NCI-H524 (cell line): Measurements from ENCODE around the gene XRCC4.
"Not testable (repeated sequence)": the region's sequence is repeated elsewhere in the genome, so short reads cannot be mapped to it uniquely, and the experiment has no call there.

Source experiments
- DNase-seq, 2 experiments: peaks; one replicate each; lab custom pipeline; 2025; lab: John Stamatoyannopoulos, UW

XRCC4 gene

GRCh38 chr5:83179966-83180365, 102.6 kb downstream of the XRCC4 start:
- no peak for DNase-seq

GRCh38 chr5:83184534-83184933, 107.2 kb downstream of the XRCC4 start:
- DNase-seq: no peak

- DNase-seq: peak; percentile 36 to 60
These were observed 115.6 kb downstream of the XRCC4 start for GRCh38 chr5:83192947-83193346.

GRCh38 chr5:83197326-83197967, 120.1 kb downstream of the XRCC4 start:
- peak; percentile 57 to 77 for DNase-seq

GRCh38 chr5:83199126-83199525, 121.8 kb downstream of the XRCC4 start:
- peak; percentile 6 to 79 for DNase-seq

- no peak for DNase-seq
These were observed 127.3 kb downstream of the XRCC4 start for GRCh38 chr5:83204651-83205050.

GRCh38 chr5:83209963-83210362, 132.6 kb downstream of the XRCC4 start:
- DNase-seq: no peak

- no peak for DNase-seq
These were observed 141.7 kb downstream of the XRCC4 start for GRCh38 chr5:83219077-83219476.

GRCh38 chr5:83219495-83219894, 142.1 kb downstream of the XRCC4 start:
- DNase-seq: no peak

- DNase-seq: peak; percentile 41 to 79
These were observed 143.0 kb downstream of the XRCC4 start for GRCh38 chr5:83220331-83220730.

- DNase-seq: no peak
These were observed 145.6 kb downstream of the XRCC4 start for GRCh38 chr5:83222906-83223305.

GRCh38 chr5:83227611-83228010, 150.3 kb downstream of the XRCC4 start:
- no peak for DNase-seq

GRCh38 chr5:83230511-83230910, 153.2 kb downstream of the XRCC4 start:
- DNase-seq: no peak

GRCh38 chr5:83244516-83244915, 167.2 kb downstream of the XRCC4 start:
- DNase-seq: no peak

- no peak for DNase-seq
These were observed 167.7 kb downstream of the XRCC4 start for GRCh38 chr5:83245037-83245436.

GRCh38 chr5:83246071-83246470, 168.7 kb downstream of the XRCC4 start:
- DNase-seq: no peak

- no peak for DNase-seq
These were observed 171.8 kb downstream of the XRCC4 start for GRCh38 chr5:83249156-83249555.

- no peak for DNase-seq
These were observed 174.5 kb downstream of the XRCC4 start for GRCh38 chr5:83251849-83252248.

- no peak for DNase-seq
These were observed 176.4 kb downstream of the XRCC4 start for GRCh38 chr5:83253720-83254119.

- no peak for DNase-seq
These were observed 177.9 kb downstream of the XRCC4 start for GRCh38 chr5:83255268-83255667.

- no peak for DNase-seq
These were observed 178.9 kb downstream of the XRCC4 start for GRCh38 chr5:83256091-83256780.

GRCh38 chr5:83257684-83258083, 180.3 kb downstream of the XRCC4 start:
- DNase-seq: not testable (repeated sequence)

GRCh38 chr5:83265318-83265717, 188.0 kb downstream of the XRCC4 start:
- no peak for DNase-seq

GRCh38 chr5:83270311-83270710, 193.0 kb downstream of the XRCC4 start:
- no peak for DNase-seq
